WTC11 (cell line): Measurements from ENCODE around the gene NEAT1.

ENCODE experiments used
- ATF2 ChIP-seq: sonication (generic); formaldehyde crosslinking; IDR thresholded peaks from 2 replicates; pipeline ENCODE4 v1.8.1; 2022; ENCODE audit warnings: low read depth, missing genetic modification reagents, borderline replicate concordance
- CTCF ChIP-seq: fragments of 200-600 bp; IDR thresholded peaks from 2 replicates; pipeline ENCODE4 v1.8.0; 2022; ENCODE audit warnings: antibody characterized with exemption
- E2F1 ChIP-seq: sonication (generic); formaldehyde crosslinking; IDR thresholded peaks from 2 replicates; pipeline ENCODE4 v1.8.0; 2022; ENCODE audit warnings: mild to moderate bottlenecking, missing genetic modification reagents
- ESRRA ChIP-seq: sonication (generic); formaldehyde crosslinking; IDR thresholded peaks from 2 replicates; pipeline ENCODE4 v1.8.1; 2022; ENCODE audit warnings: mild to moderate bottlenecking, missing genetic modification reagents, borderline replicate concordance
- KAT7 ChIP-seq: sonication (generic); formaldehyde crosslinking; IDR thresholded peaks from 2 replicates; pipeline ENCODE4 v1.8.1; 2023; ENCODE audit warnings: missing genetic modification reagents, mild to moderate bottlenecking, borderline replicate concordance
- MAX ChIP-seq: sonication (generic); formaldehyde crosslinking; IDR thresholded peaks from 2 replicates; pipeline ENCODE4 v1.8.0; 2022; ENCODE audit warnings: mild to moderate bottlenecking, missing genetic modification reagents
- MXD4 ChIP-seq: fragments of 250-450 bp; sonication (Bioruptor Pico); IDR thresholded peaks from 2 replicates; pipeline ENCODE4 v1.8.0; 2021; ENCODE audit warnings: mild to moderate bottlenecking, moderate library complexity, borderline replicate concordance
- PREB ChIP-seq: sonication (generic); formaldehyde crosslinking; IDR thresholded peaks from 2 replicates; pipeline ENCODE4 v1.8.1; 2022; ENCODE audit warnings: mild to moderate bottlenecking, missing genetic modification reagents, moderate library complexity, borderline replicate concordance
- ZNF219 ChIP-seq: sonication (generic); formaldehyde crosslinking; IDR thresholded peaks from 2 replicates; pipeline ENCODE4 v1.8.0; 2023; ENCODE audit warnings: missing genetic modification reagents, mild to moderate bottlenecking, borderline replicate concordance
- ZNF232 ChIP-seq: sonication (generic); formaldehyde crosslinking; IDR thresholded peaks from 2 replicates; pipeline ENCODE4 v1.8.0; 2022; ENCODE audit warnings: mild to moderate bottlenecking, missing genetic modification reagents
- ZSCAN18 ChIP-seq: fragments of 250-450 bp; sonication (Bioruptor Pico); IDR thresholded peaks from 2 replicates; pipeline ENCODE4 v2.1.2; 2022; ENCODE audit warnings: mild to moderate bottlenecking, moderate library complexity

- TF ChIP-seq PREB (no peak), CTCF (no peak), ATF2 (CRISPR knock-in tag) (no peak), ZNF232 (CRISPR knock-in tag) (no peak), KAT7 (CRISPR knock-in tag) (no peak), ZSCAN18 (CRISPR knock-in tag) (no peak), MXD4 (no peak), ESRRA (CRISPR knock-in tag) (no peak), E2F1 (no peak), MAX (no peak), ZNF219 (CRISPR knock-in tag) (no peak)
Measured at GRCh38 chr11:65411681-65412070, 10.9 kb upstream of the NEAT1 start.
